Measurements from ENCODE around the gene TRIL. TPM values are rescaled to one million over a fixed set of nuclear protein-coding genes. Genes with fewer than 3 reads are reported as not detected.

Gene TRIL
- total and polyA plus RNA-seq, 2 of the 4 experiments (the other 2 are of a cell fraction) = under 0.01 to 0.09 TPM

GRCh38 chr7:28905464-28905863 lies 52.7 kb downstream of the TRIL start:
- Histone ChIP-seq H3K4me1 (ENCODE audit: control insufficient read depth, insufficient read depth, low read length) (no peaks in the 10 kb centered on the region; the same call in 1 of the 2 replicates), H3K14ac (replicated peaks; ENCODE audit: low read depth, low read length) (no peak overlapping the region)

More at GRCh38 chr7:28905464-28905863, 52.7 kb downstream of the TRIL start:
- Histone ChIP-seq H3K18ac (ENCODE audit: low read depth, low read length) (no peak overlapping the region), H3K27me3 (ENCODE audit: control insufficient read depth, insufficient read depth, low read length) (peaks cover 3% of the 10 kb centered on the region), H2AK5ac (ENCODE audit: low read depth, low read length) (no peak overlapping the region), H3K9me3 (ENCODE audit: control insufficient read depth, insufficient read depth, low read length) (no peaks in the 10 kb centered on the region), H3K56ac (ENCODE audit: extremely low read depth, insufficient read depth, low read length) (no peak overlapping the region), H2AK9ac (replicated peaks; ENCODE audit: low read depth, low read length, poor library complexity) (no peak overlapping the region), H3K23ac (ENCODE audit: low read depth, low read length) (no peak overlapping the region), H4K8ac (ENCODE audit: low read depth in 2 of 2, low read length in 2 of 2) (no peak overlapping the region), H3K4me2 (ENCODE audit: low read depth, low read length) (no peak overlapping the region), H3K4me3 (ENCODE audit: insufficient read depth, low read depth, low read length) (no peak overlapping the region), H3K79me1 (ENCODE audit: low read depth in 1 of 2, low read length in 2 of 2) (no peaks in the 10 kb centered on the region), H2BK15ac (ENCODE audit: low read depth, low read length) (no peak overlapping the region), H2AFZ (replicated peaks; ENCODE audit: low read length, poor library complexity) (no peak overlapping the region), H2BK5ac (ENCODE audit: low read depth, low read length, poor library complexity, severe bottlenecking) (no peak overlapping the region), H2BK20ac (ENCODE audit: low read depth, low read length) (no peak overlapping the region), H3K9me1 (ENCODE audit: insufficient read depth, low read length) (no peaks in the 10 kb centered on the region), H2BK120ac (ENCODE audit: low read depth, low read length) (no peak overlapping the region), H3K4ac (ENCODE audit: low read depth, low read length) (no peak overlapping the region), H4K91ac (ENCODE audit: insufficient read depth, low read depth, low read length) (no peak overlapping the region), H3K27ac (ENCODE audit: insufficient read depth, low read length) (no peak overlapping the region), H3K36me3 (ENCODE audit: control insufficient read depth, insufficient read depth, low read length) (no peaks in the 10 kb centered on the region), H4K5ac (ENCODE audit: low read depth, low read length) (no peak overlapping the region), H4K20me1 (ENCODE audit: insufficient read depth, low read length) (no peaks in the 10 kb centered on the region), H3K9ac (ENCODE audit: low read depth, low read length) (no peak overlapping the region)
- CTCF ChIA-PET = interaction anchor here (0.7 to 2.1 kb wide), 2 partner anchors 16 to 201 kb away, joined by 3 to 7 read pairs; no protein-coding TSS in a partner anchor
- POLR2A ChIA-PET (ENCODE audit: unreplicated experiment) = no interaction called here
- DNase-seq (no peak), ATAC-seq (ENCODE audit: low read depth) (no peak)
- WGBS, 2 experiments (ENCODE audit: extremely low coverage in 2 of 2, insufficient read length in 1 of 2) = no CpG with 5 or more reads among the region's 3 CpGs
- BruUV-seq (replicated peaks) = no TSS peak
- dilution Hi-C loops (cut with HindIII; ENCODE audit: low sequenced_read_pairs, unreplicated experiment) = no loop called here
- intact Hi-C loops (cut with micrococcal nuclease) = no loop called here
- TF ChIP-seq BHLHE40 (IDR thresholded peaks at IDR 0.05; ENCODE audit: low read depth, low read length) = no peak
- no peak for TF ChIP-seq CTCF (conservative IDR thresholded peaks at IDR 0.05; ENCODE audit: low read depth, low read length)
- no peak for TF ChIP-seq CHD1 (IDR thresholded peaks at IDR 0.05; ENCODE audit: low read depth, low read length)
- TF ChIP-seq POLR2A (IDR thresholded peaks at IDR 0.05; ENCODE audit: low read depth, low read length) = no peak
- no peak for TF ChIP-seq USF2 (IDR thresholded peaks at IDR 0.05; ENCODE audit: low read depth, low read length)
- TF ChIP-seq SMC3 (IDR thresholded peaks at IDR 0.05; ENCODE audit: low read depth, low read length) = no peak
- no peak for TF ChIP-seq NFE2L2 (IDR thresholded peaks at IDR 0.05; ENCODE audit: low read depth, low read length)
- TF ChIP-seq ELK1 (IDR thresholded peaks at IDR 0.05; ENCODE audit: borderline replicate concordance, low read depth, low read length) = no peak
- TF ChIP-seq FOS (IDR thresholded peaks at IDR 0.05; ENCODE audit: low read depth, low read length) = no peak
- in situ Hi-C loops (cut with MboI; ENCODE audit: low sequenced_read_pairs) = no loop called here
